ENCODE results near the gene USP31. TPM values are rescaled to one million over a fixed set of nuclear protein-coding genes. Genes with fewer than 3 reads are reported as not detected.

Gene USP31
- total RNA-seq, 1 donor from 2014 or later: 13.4 TPM

GRCh38 chr16:23156110-23156509 lies 6.9 kb upstream of the USP31 start:
- no peaks in the 10 kb centered on the region for H3K27me3 ChIP-seq (ENCODE audit: control insufficient read depth, insufficient read depth, low read length)
- FAIRE-seq: no peak
- DNase-seq (ENCODE audit: low read depth): no peak
- H3K36me3 ChIP-seq (ENCODE audit: control insufficient read depth, insufficient read depth, low read length): no peaks in the 10 kb centered on the region
- no peak overlapping the region for H3K4me3 ChIP-seq (ENCODE audit: low read depth, low read length)
- no peak for TF ChIP-seq CTCF (IDR thresholded peaks at IDR 0.05; ENCODE audit: insufficient read depth, low read length, severe bottlenecking)

- TF ChIP-seq CTCF (IDR thresholded peaks at IDR 0.05; ENCODE audit: insufficient read depth, low read length, severe bottlenecking): peak; percentile 41
- Histone ChIP-seq H3K36me3 (ENCODE audit: control insufficient read depth, insufficient read depth, low read length) (no peaks in the 10 kb centered on the region), H3K4me3 (ENCODE audit: low read depth, low read length) (no peak overlapping the region), H3K27me3 (ENCODE audit: control insufficient read depth, insufficient read depth, low read length) (no peaks in the 10 kb centered on the region)
- FAIRE-seq: no peak
- DNase-seq (ENCODE audit: low read depth): no peak
Measured at GRCh38 chr16:23155445-23156049, 6.3 kb upstream of the USP31 start.

GRCh38 chr16:23152386-23153178 lies 3.3 kb upstream of the USP31 start:
- Histone ChIP-seq H3K36me3 (ENCODE audit: control insufficient read depth, insufficient read depth, low read length) (no peaks in the 10 kb centered on the region), H3K4me3 (ENCODE audit: low read depth, low read length) (no peak overlapping the region), H3K27me3 (ENCODE audit: control insufficient read depth, insufficient read depth, low read length) (no peaks in the 10 kb centered on the region)
- FAIRE-seq (no peak), DNase-seq (ENCODE audit: low read depth) (peak; percentile 82)
- no peak for TF ChIP-seq CTCF (IDR thresholded peaks at IDR 0.05; ENCODE audit: insufficient read depth, low read length, severe bottlenecking)

GRCh38 chr16:23149993-23150364 lies 727 bp upstream of the USP31 start:
- Histone ChIP-seq H3K27me3 (ENCODE audit: control insufficient read depth, insufficient read depth, low read length) (no peaks in the 10 kb centered on the region), H3K36me3 (ENCODE audit: control insufficient read depth, insufficient read depth, low read length) (no peaks in the 10 kb centered on the region), H3K4me3 (ENCODE audit: low read depth, low read length) (peak overlapping the region; percentile 72)
- DNase-seq (ENCODE audit: low read depth): no peak
- FAIRE-seq: no peak
- TF ChIP-seq CTCF (IDR thresholded peaks at IDR 0.05; ENCODE audit: insufficient read depth, low read length, severe bottlenecking): no peak

GRCh38 chr16:23148513-23149266 lies 562 bp downstream of the USP31 start:
- H3K4me3 ChIP-seq (ENCODE audit: low read depth, low read length): peak overlapping the region; percentile 72
- no peaks in the 10 kb centered on the region for H3K36me3 ChIP-seq (ENCODE audit: control insufficient read depth, insufficient read depth, low read length)
- no peak for TF ChIP-seq CTCF (IDR thresholded peaks at IDR 0.05; ENCODE audit: insufficient read depth, low read length, severe bottlenecking)
- DNase-seq (ENCODE audit: low read depth) (no peak), FAIRE-seq (no peak)
- H3K27me3 ChIP-seq (ENCODE audit: control insufficient read depth, insufficient read depth, low read length): no peaks in the 10 kb centered on the region
